HEK293T (cell line): ENCODE results near the gene CNNM3.

Experiments used
- CTCF ChIA-PET: fragments of 350-600 bp; formaldehyde crosslinking; extraction: SDS; loops from one replicate; lab custom pipeline; 2021; ENCODE audit warnings: antibody characterized with exemption, inconsistent platforms; lab: Yijun Ruan, JAX
- POLR2A ChIA-PET: fragments of 350-600 bp; formaldehyde crosslinking; extraction: SDS; loops from one replicate; lab custom pipeline; 2020; ENCODE audit warnings: antibody characterized with exemption, inconsistent platforms; lab: Yijun Ruan, JAX
- DNase-seq: peaks from one replicate; pipeline ENCODE4 v3.0.0; 2012; ENCODE audit warnings: mixed read lengths; ENCODE audit errors: extremely low spot score
- ARNT ChIP-seq: fragments of 450-650 bp; IDR thresholded peaks from 2 replicates; pipeline ENCODE4 v1.6.1; 2017; ENCODE audit warnings: mild to moderate bottlenecking
- BHLHE40 ChIP-seq: fragments of 450-650 bp; IDR thresholded peaks from 2 replicates; pipeline ENCODE4 v1.6.1; 2016; ENCODE audit warnings: mild to moderate bottlenecking, moderate library complexity, borderline replicate concordance
- CTBP1 ChIP-seq: fragments of 450-650 bp; IDR thresholded peaks from 2 replicates; pipeline ENCODE4 v1.6.1; 2016; ENCODE audit warnings: borderline replicate concordance
- ELF4 ChIP-seq: fragments of 450-650 bp; IDR thresholded peaks from 2 replicates; pipeline ENCODE4 v1.6.1; 2017; ENCODE audit warnings: antibody characterized with exemption
- FOXA1 ChIP-seq: fragments of 450-650 bp; IDR thresholded peaks from 2 replicates; pipeline ENCODE4 v1.6.1; 2016; ENCODE audit warnings: mild to moderate bottlenecking
- FOXK2 ChIP-seq: fragments of 450-650 bp; IDR thresholded peaks from 2 replicates; pipeline ENCODE4 v1.6.1; 2016; ENCODE audit warnings: mild to moderate bottlenecking
- FOXM1 ChIP-seq: fragments of 450-650 bp; IDR thresholded peaks from 2 replicates; pipeline ENCODE4 v1.6.1; 2017; ENCODE audit warnings: mild to moderate bottlenecking, borderline replicate concordance
- HDGF ChIP-seq: fragments of 450-650 bp; IDR thresholded peaks from 2 replicates; pipeline ENCODE4 v1.6.1; 2017; ENCODE audit warnings: antibody characterized with exemption, borderline replicate concordance
- L3MBTL2 ChIP-seq: fragments of 450-650 bp; conservative IDR thresholded peaks from 2 replicates; pipeline ENCODE4 v1.6.1; 2016; ENCODE audit warnings: mild to moderate bottlenecking
- LEF1 ChIP-seq: fragments of 450-650 bp; IDR thresholded peaks from 2 replicates; pipeline ENCODE4 v1.6.1; 2017; ENCODE audit warnings: mild to moderate bottlenecking, borderline replicate concordance
- NFRKB ChIP-seq: fragments of 450-650 bp; IDR thresholded peaks from 2 replicates; pipeline ENCODE4 v1.6.1; 2016; ENCODE audit warnings: mild to moderate bottlenecking, moderate library complexity
- SP1 ChIP-seq: fragments of 450-650 bp; IDR thresholded peaks from 2 replicates; pipeline ENCODE4 v1.6.1; 2017
- SUZ12 ChIP-seq: fragments of 450-650 bp; IDR thresholded peaks from 2 replicates; pipeline ENCODE4 v1.6.1; 2016; ENCODE audit warnings: mild to moderate bottlenecking
- TARDBP ChIP-seq: fragments of 450-650 bp; IDR thresholded peaks from 2 replicates; pipeline ENCODE4 v1.6.1; 2016
- ZNF384 ChIP-seq: fragments of 450-650 bp; IDR thresholded peaks from 2 replicates; pipeline ENCODE4 v1.6.1; 2016
- TF ChIP-seq, protein P1 (sequence below): fragments of 450-650 bp; IDR thresholded peaks from 2 replicates; pipeline ENCODE4 v1.6.1; 2016

The CNNM3 gene

DNA sequence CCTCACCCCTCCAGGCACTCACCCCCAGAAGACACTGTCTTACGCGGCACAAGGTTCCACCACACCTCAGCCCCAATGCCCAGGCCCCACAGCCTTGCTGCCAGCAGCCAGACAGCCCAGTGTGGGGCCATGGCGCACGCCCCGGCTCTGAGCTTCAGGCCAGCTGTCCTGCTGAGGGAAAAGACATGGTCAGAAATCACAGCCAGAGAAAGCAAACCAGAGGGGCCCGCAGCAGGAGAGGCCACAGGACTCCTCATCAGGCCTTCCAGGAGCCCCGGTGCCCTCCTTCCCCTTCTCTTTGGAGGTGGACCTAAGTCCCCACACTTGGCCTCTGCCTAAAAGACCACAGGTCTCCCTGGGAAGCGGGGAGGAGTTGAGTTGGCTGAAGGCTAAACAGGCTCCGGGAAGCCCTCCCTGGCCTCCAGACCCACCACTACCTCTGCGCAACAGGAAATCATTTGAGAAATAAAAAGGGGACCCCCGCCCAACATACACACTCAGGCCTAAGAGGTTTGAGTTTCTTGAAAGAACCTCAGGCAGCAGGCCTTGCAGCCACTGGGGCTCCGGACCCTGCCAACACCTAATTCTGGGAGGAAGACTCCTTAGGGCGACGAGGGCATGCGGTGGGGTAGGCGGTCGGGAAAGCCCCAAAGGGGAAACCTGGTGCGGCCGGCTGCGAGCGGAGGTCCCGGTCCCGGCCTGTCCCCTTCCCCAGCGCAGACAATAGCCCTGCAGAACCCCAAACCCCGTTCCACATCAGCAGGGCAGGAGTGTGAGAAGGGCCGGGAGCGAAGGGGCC, 51.9 kb downstream of the CNNM3 start:
- TF ChIP-seq SUZ12, result no peak
- TF ChIP-seq FOXK2, result no peak
- no peak for TF ChIP-seq FOXA1
- TF ChIP-seq ARNT, result no peak
- no peak for TF ChIP-seq L3MBTL2
- TF ChIP-seq CTBP1, result no peak
- TF ChIP-seq LEF1, result no peak
- TF ChIP-seq SP1, result no peak
- no peak for TF ChIP-seq NFRKB
- no peak for TF ChIP-seq BHLHE40
- TF ChIP-seq HDGF, result no peak
- no peak for TF ChIP-seq TARDBP
- no peak for TF ChIP-seq ZNF384
- TF ChIP-seq, protein P1, sequence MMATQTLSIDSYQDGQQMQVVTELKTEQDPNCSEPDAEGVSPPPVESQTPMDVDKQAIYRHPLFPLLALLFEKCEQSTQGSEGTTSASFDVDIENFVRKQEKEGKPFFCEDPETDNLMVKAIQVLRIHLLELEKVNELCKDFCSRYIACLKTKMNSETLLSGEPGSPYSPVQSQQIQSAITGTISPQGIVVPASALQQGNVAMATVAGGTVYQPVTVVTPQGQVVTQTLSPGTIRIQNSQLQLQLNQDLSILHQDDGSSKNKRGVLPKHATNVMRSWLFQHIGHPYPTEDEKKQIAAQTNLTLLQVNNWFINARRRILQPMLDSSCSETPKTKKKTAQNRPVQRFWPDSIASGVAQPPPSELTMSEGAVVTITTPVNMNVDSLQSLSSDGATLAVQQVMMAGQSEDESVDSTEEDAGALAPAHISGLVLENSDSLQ, result no peak
- TF ChIP-seq FOXM1, result no peak
- TF ChIP-seq ELF4, result no peak
- DNase-seq, result no peak
- CTCF ChIA-PET, result interaction anchor here (0.6 to 2.1 kb wide), 7 partner anchors 10 to 116 kb away, joined by 3 to 17 read pairs (median 3); partner anchors contain the start of gene ANKRD39
- POLR2A ChIA-PET, result interaction anchor here (0.9 to 3.6 kb wide), 12 partner anchors 9 to 245 kb away, joined by 3 to 58 read pairs (median 4); partner anchors contain the start of genes ANKRD36, ANKRD39 and CNNM3

DNA sequence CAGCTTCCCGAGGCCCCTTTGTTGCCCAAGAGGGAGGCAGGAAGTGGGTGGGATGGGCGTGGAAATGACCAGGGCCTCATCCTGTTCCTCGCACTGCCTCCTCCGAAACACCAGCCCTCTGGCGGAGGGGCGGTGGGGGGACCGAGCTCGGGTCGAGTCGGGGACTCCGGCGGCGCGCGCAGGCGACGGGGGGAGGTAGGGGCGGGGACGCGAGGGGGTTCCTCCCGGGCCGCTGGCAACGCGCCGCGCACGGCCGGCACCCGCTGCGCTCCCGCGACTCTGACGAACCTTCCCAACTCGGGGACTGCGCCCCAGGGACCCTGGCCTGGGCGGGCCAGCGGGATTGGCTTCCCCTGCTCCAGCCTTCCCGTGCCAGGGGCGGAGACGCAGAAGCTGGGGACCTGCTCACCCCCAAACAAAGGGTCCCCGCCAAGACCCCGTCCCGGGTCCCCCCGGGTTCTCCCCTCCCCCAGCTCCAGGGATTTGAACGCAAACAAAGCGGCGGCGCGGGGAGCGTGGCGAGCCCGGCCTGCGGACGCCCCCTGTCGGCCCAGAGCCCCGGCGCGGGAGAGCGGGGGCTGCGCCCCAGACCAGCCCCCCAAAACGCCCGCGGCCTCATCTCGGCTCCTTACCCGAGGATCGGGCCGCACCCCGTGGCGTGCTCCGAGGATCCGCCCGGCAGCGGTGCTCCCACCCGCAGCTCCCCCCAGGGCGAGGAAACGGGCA, 52.6 kb downstream of the CNNM3 start:
- peak; percentile 83 for DNase-seq
- ChIA-PET CTCF (interaction anchor here (0.6 to 2.1 kb wide), 7 partner anchors 11 to 117 kb away, joined by 3 to 17 read pairs (median 3); partner anchors contain the start of gene ANKRD39), POLR2A (interaction anchor here (0.9 to 3.6 kb wide), 12 partner anchors 10 to 244 kb away, joined by 3 to 58 read pairs (median 4); partner anchors contain the start of genes ANKRD36, ANKRD39 and CNNM3)
- TF ChIP-seq, protein P1, result no peak
- peak; percentile 75 for TF ChIP-seq FOXM1

GRCh38 chr2:96869281-96869821, 53.3 kb downstream of the CNNM3 start:
- DNase-seq, result peak; percentile 57
- ChIA-PET CTCF (interaction anchor here (0.8 to 2.1 kb wide), 2 partner anchors 11 to 30 kb away, joined by 3 to 17 read pairs; partner anchors contain the start of gene ANKRD39), POLR2A (interaction anchor here (0.9 to 3.6 kb wide), 6 partner anchors 11 to 81 kb away, joined by 3 to 58 read pairs (median 4); partner anchors contain the start of genes ANKRD39 and CNNM3)
- no peak for TF ChIP-seq SUZ12
- no peak for TF ChIP-seq HDGF
- TF ChIP-seq CTBP1, result no peak
- no peak for TF ChIP-seq NFRKB
- TF ChIP-seq, protein P1, result no peak
- TF ChIP-seq FOXA1, result no peak
- no peak for TF ChIP-seq BHLHE40
- TF ChIP-seq L3MBTL2, result no peak
- no peak; the same call in 1 of the 2 replicates for TF ChIP-seq FOXM1
- no peak for TF ChIP-seq LEF1
- no peak for TF ChIP-seq ARNT
- no peak for TF ChIP-seq SP1
- no peak for TF ChIP-seq ZNF384
- TF ChIP-seq FOXK2, result no peak

- TF ChIP-seq FOXM1 (peak; percentile 56; the same call in 1 of the 2 replicates), HDGF (no peak)
- peak; percentile 56 for DNase-seq
- CTCF ChIA-PET, result interaction anchor here (1.1 kb wide), 1 partner anchor 81 kb away, joined by 6 read pairs; no protein-coding TSS in a partner anchor
- POLR2A ChIA-PET, result interaction anchor here (1.0 to 3.6 kb wide), 4 partner anchors 11 to 81 kb away, joined by 3 to 58 read pairs (median 8); partner anchors contain the start of gene ANKRD39
These were observed 54.0 kb downstream of the CNNM3 start, which contains the start of gene SEMA4C for GRCh38 chr2:96869822-96870625. Gene SEMA4C, minus strand, starts transcription at chr2:96870080. Its CDS starts 2,194 bp downstream, at chr2:96867886.
